Measurements from ENCODE around the gene NOM1.
"Not testable (repeated sequence)": the region's sequence is repeated elsewhere in the genome, so short reads cannot be mapped to it uniquely, and the experiment has no call there.

The NOM1 gene

DNA sequence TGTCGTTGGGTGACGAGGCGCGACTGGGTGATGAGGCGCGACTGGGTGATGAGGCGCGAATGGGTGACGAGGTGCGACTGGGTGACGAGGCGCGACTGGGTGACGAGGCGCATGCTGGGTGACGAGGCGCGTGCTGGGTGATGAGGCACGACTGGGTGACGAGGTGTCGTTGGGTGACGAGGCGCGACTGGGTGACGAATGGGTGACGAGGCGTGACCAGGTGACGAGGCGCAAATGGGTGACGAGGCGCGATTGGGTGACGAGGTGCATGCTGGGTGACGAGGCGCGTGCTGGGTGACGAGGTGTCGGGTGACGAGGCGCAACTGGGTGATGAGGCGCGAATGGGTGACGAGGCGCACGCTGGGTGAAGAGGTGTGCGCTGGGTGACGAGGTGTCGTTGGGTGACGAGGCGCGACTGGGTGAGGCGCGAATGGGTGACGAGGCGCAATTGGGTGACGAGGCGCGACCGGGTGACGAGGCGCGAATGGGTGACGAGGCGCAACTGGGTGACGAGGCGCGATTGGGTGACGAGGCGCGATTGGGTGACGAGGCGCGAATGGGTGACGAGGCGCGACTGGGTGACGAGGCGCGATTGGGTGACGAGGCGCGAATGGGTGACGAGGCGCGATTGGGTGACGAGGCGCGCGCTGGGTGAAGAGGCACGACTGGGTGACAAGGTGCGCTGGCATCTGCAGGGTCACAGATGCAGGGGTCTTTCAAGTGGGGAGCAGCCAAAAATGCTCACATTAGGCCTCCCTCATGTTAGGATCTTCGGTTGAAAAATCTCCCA is 7.9 kb upstream of the NOM1 start:
- DNase-seq: no peak

- DNase-seq: no peak
Observed at GRCh38 chr7:156942708-156943090, 6.8 kb upstream of the NOM1 start.

GRCh38 chr7:156943091-156944041 is 6.1 kb upstream of the NOM1 start:
- DNase-seq: peak; percentile 9

DNA sequence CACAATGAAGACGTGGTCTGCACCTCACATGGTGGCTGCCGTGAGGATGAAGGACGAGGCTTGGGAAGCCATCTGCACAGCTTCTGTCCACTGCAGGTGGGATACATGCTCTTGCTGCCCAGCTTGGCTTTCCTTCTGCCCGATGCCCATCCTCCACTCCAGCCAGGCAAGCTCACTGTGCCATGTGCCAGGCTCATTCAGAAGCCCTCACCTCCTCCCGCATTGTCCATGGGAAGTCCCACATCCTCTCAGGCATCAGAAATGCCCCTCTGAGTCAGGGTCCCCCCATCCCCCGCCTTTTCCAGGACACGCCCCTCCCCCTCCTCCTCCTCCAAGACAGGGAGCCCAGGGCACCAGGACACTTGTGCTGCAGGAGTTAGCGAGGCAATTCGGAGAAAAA is 4.6 kb upstream of the NOM1 start:
- DNase-seq: no peak

- no peak for DNase-seq
Observed at GRCh38 chr7:156947120-156947843, 2.2 kb upstream of the NOM1 start.

GRCh38 chr7:156948361-156948760 is 1.2 kb upstream of the NOM1 start:
- DNase-seq: no peak

GRCh38 chr7:156950381-156950858 is 908 bp downstream of the NOM1 start:
- no peak for DNase-seq

DNA sequence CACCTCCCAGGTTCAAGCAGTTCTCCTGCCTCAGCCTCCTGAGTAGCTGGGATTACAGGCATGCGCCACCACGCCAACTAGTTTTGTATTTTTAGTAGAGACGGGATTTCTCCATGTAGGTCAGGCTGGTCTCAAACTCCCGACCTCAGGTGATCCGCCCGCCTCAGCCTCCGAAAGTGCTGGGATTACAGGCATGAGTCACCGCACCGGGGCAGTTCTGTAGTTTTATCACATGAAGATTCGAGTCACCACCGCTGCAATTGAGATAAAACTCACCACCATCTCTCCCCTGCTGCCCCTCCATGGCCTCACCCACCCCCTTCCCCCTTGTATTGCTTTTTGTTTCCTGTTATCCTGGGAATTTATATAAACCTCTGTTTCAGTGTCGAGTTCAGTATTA is 3.7 kb downstream of the NOM1 start:
- DNase-seq: not testable (repeated sequence)

DNA sequence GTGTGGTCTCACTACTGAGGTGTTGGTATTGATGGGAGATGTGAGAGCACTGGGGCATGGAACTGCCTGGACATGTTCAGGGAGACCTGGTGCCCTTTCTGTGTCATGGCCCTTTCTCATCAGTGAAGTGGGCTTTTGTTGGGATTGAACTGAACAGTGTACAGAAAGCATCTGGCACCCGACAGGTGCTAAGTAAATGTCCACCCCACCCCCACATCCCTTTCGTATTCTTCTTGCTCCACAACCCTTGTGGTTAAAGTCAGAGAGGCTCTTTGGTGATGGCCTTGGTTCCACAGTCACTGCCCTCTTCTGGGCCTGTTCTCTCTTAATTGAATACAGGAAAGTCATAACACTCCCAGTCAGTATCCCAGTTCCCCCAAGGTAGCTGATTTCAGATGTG is 5.4 kb downstream of the NOM1 start:
- DNase-seq: no peak

DNA sequence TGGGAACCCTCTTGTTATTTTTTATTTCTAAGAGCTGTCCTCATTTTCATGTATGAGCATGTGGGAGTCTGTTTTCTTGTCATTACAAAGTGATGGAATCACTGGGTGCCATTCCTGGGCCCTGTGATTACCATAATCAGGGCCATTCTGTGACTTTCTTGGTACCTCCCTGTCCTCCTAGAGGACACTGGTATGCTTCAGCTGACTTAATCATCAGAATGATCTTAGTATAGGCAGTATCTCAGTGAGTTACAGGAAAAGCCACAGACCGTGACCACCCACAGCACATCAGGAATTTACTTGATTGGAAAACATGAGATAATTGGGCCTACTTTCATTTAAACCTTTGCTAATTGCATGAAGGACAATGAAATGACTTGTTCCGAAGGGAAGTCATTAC is 7.2 kb downstream of the NOM1 start:
- no peak for DNase-seq

DNA sequence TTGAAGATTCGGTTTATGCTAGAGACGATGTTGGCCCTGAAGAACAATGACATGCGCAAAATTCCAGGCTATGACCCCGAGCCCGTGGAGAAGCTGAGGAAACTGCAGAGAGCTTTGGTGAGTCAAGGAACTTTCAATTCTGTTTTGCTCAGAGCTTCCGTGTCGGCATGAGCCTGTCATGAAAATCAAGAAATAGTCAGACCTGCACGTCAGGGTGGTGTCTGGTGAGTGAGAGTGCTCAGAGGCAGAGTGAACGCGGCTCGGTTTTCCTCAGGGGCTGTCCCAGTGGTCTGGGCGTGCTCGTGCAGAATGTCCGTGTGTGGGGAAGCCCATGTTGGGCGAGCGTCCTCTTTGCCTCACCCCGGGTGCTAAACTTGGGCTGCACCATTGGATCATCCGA is 12.6 kb downstream of the NOM1 start:
- no peak for DNase-seq

GRCh38 chr7:156962897-156963296 is 13.4 kb downstream of the NOM1 start:
- no peak for DNase-seq

- no peak for DNase-seq
Observed at GRCh38 chr7:156963472-156963871, 14.0 kb downstream of the NOM1 start.

DNA sequence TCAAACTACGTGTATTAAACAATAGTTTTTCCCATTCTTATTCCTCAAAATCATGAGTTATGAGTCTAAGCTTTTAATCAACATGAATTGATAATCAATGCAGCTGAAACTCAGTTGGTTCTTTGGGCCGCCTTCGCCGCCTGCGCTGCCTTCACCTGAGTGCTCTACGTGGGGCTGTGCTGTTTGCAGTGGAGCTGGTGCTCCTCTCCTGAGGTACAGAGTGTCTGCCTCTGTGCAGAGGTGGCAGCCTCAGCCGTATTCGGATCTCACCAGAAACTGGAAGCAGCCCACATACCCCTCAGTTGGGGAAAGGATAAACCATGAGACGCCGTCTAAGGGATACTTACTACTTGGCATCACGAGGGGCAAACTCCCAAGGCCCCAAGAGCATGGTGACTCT is 15.5 kb downstream of the NOM1 start:
- DNase-seq: no peak

GRCh38 chr7:156966387-156966786 is 16.9 kb downstream of the NOM1 start:
- no peak for DNase-seq

- no peak for DNase-seq
Observed at GRCh38 chr7:156968183-156968582, 18.7 kb downstream of the NOM1 start.

- peak; percentile 2 for DNase-seq
Observed at GRCh38 chr7:156969972-156970420, 20.5 kb downstream of the NOM1 start.

GRCh38 chr7:156975620-156976019 is 26.1 kb downstream of the NOM1 start:
- no peak for DNase-seq

DNA sequence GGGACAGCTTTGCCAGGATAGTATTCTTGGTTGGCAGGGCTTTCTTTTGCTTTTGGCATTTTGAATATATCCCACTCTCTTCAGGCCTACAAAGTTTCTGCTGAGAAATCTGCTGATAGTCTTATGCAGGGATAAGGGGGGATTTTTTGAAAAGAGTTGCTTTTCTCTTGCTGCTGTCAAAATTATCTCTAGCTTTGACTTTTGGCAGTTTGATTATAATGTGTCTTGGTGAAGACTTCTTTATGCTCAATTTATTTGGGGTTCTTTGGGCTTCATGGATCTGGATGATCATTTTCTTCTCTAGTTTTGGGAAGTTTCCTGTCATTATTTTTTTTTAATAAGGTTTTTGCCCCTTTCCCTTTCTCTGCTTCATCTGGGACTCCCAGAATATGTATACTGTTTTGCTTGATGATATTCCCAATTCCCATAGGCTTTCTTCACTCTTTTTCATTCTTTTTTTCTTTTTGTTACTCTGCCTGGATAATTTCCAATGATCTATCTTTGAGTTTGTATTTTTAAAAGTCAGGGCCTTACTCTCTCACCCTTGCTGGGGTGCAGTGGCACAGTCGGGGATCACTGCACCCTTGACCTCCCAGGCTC is 29.6 kb downstream of the NOM1 start:
- no peak for DNase-seq

DNA sequence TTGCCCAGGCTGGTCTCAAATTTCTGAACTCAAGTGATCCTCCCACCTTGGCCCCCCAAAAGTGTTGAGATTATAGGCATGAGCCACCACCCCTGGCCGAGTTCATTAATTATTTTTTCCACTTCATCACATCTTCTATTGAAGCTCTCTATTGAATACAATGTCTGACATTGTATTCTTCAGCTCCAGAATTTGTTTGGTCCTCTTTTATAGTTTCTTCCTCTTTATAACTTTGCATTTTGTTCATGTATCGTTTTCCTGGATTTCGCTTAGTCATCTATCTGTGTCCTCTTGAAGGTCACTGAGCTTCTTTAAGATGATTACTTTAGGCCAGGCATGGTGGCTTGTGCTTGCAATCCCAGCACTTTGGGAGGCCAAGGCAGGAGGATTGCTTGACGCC is 30.2 kb downstream of the NOM1 start:
- no peak for DNase-seq

GRCh38 chr7:156984174-156984891 is 34.8 kb downstream of the NOM1 start:
- DNase-seq: no peak

All from NCI-H510A treated with DMSO at 0.1 percent for 48 hours (cell line).